GM06990 (cell line): ENCODE measurements around the gene WDR83.
A peak's percentile ranks its signal among the peaks of the same experiment; 100 is the strongest.

ENCODE experiments used
- DNase-seq: peaks from one replicate; pipeline ENCODE4 v3.0.0-alpha.2; 2011; ENCODE audit not compliant: insufficient read length; ENCODE audit errors: extremely low read depth
- H3K27me3 ChIP-seq: replicated peaks from 2 replicates; pipeline ENCODE4 v1.6.0; 2011; ENCODE audit warnings: low read length; ENCODE audit not compliant: control insufficient read depth, insufficient read depth
- H3K36me3 ChIP-seq: 2 replicates; pipeline ENCODE4 v1.5.1; 2011; ENCODE audit warnings: low read length; ENCODE audit not compliant: control insufficient read depth, insufficient read depth
- H3K4me3 ChIP-seq: replicated peaks from 2 replicates; pipeline ENCODE4 v1.5.1; 2011; ENCODE audit warnings: low read depth, mild to moderate bottlenecking, control low read depth, low read length
- CTCF ChIP-seq: IDR thresholded peaks from 2 replicates; pipeline ENCODE4 v1.5.1; 2011; ENCODE audit warnings: low read length, control low read depth, mild to moderate bottlenecking, inconsistent platforms; ENCODE audit not compliant: insufficient read depth, poor library complexity, severe bottlenecking

The WDR83 gene

GRCh38 chr19:12723381-12723640 is 56.7 kb downstream of the WDR83 start:
- H3K4me3 ChIP-seq, result peak overlapping the region; percentile 90
- H3K27me3 ChIP-seq, result no peaks in the 10 kb centered on the region
- DNase-seq, result no peak
- TF ChIP-seq CTCF, result no peak
- H3K36me3 ChIP-seq, result peaks cover 6% of the 10 kb centered on the region

- H3K4me3 ChIP-seq, result peak within 1 kb of the TSS; percentile 90
- peaks cover 6% of the 10 kb centered on the region for H3K36me3 ChIP-seq
- peak; percentile 74 for DNase-seq
- no peaks in the 10 kb centered on the region for H3K27me3 ChIP-seq
- no peak for TF ChIP-seq CTCF
Measured at GRCh38 chr19:12723641-12724426, 57.2 kb downstream of the WDR83 start, which contains the start of gene TNPO2. TNPO2 (minus strand) TSS chr19:12723932; CDS start chr19:12720977, 2,955 bp downstream.
